ENCODE results near the gene HARS1.
A peak's percentile ranks its signal among the peaks of the same experiment; 100 is the strongest.
"Not testable (repeated sequence)": the region's sequence is repeated elsewhere in the genome, so short reads cannot be mapped to it uniquely, and the experiment has no call there.

Gene HARS1, protein sequence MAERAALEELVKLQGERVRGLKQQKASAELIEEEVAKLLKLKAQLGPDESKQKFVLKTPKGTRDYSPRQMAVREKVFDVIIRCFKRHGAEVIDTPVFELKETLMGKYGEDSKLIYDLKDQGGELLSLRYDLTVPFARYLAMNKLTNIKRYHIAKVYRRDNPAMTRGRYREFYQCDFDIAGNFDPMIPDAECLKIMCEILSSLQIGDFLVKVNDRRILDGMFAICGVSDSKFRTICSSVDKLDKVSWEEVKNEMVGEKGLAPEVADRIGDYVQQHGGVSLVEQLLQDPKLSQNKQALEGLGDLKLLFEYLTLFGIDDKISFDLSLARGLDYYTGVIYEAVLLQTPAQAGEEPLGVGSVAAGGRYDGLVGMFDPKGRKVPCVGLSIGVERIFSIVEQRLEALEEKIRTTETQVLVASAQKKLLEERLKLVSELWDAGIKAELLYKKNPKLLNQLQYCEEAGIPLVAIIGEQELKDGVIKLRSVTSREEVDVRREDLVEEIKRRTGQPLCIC

DNA sequence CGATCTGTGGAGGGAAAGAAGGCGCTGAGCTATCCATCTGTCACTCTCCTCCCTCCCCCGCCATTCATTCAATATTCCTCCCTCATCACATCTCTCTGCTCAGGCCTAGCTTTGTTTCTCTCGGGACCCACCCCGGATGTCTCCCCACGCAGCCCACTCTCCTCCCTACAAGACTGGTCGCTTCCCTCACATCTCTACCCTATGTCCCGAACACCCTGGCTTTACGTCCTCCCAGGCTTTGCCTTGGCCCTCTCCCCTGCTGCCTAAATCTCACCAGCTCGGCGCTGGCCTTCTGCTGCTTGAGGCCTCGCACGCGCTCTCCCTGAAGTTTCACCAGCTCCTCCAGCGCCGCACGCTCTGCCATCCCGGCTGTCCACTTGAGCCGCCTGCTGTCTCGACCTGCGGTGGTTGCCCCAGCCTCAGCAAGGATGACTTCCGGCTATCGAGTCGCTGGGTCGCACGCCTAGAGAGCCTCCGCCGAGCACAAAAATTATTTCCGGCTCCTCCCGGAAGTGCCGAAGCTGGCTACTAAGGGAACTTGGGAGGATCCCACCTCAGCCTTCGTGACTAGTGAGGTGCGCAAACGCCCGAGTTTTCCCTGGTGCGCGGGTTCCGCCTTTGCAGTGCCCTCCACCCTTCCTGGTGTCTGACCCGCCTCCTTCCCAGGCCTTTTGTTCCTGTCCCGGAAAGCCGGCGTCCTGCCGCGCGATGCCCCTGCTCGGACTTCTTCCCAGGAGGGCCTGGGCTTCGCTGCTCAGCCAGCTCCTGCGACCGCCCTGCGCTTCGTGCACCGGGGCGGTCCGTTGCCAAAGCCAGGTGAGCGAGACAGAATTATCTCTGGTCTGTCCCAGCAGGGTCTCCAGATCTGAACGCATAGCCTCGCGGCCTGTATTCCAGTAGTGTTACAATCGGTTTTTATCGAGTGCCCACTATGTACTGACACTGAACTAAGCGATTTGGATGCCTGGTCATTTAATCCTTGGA is at the start of gene HARS1, which contains the start of gene HARS2:
Gene HARS1 (minus strand): TSS at position 430 of the 984 bp plus-strand sequence. CDS start 66 bp downstream, at position 364.
Gene HARS2 (plus strand): TSS at position 515 of the 984 bp plus-strand sequence. CDS start 194 bp downstream, at position 709.
- peak; percentile 56 to 66 (median 65) for DNase-seq

DNA sequence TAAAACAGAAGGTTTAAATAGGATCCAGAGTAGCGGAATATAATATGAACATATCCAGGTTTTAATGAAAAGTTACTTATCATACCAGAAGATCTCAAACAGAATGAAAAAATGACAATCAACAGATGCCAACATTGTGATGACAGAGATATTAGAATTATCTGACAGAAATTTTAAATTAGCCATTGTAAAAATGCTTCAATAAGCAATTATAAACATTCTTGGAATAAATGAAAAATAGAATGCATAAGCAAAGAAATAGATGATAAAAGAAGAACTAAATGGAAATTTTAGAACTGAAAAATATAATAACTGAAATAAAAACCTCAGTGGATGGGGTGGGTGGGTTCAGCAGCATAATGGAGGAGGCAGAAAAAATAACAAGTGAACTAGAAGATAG is 46.3 kb upstream of the HARS1 start:
- no peak for DNase-seq

DNA sequence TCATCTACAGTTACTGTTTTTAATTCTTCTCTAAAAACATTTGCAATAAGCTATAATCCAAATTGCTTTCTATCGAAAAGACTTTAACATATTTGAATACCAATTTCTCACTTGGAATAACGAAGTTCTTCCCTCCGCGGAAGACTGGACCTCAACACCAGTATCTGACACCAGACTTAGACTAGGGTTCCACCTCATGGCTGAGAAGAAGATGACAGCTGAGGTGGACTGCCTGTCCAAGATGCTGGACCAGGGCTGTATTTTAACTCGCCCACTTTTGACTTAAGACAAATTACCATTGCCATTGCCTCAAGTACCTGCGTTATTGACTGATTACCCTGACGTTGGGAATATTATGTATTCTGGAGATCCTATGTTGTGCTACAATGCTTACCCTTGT is 43.2 kb upstream of the HARS1 start:
- no peak for DNase-seq

DNA sequence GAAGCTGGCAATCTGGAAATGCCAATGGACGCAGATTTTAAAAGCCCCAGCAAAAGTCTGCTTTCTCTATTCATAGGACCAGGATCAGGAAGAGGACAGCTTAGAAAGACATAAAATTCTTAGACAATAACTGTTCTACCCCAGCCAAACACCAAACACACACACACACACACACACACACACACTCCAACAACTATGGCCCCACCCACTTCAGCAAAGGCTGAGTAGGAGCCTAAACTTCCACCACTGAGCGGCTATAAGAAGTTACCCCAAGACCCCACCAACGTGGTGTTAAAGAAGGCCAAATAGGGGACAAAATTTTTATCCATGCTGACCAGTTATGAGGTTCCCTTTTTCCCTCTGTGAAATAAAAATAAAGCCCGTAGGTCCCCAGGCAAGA is 41.9 kb upstream of the HARS1 start:
- DNase-seq: no peak

DNA sequence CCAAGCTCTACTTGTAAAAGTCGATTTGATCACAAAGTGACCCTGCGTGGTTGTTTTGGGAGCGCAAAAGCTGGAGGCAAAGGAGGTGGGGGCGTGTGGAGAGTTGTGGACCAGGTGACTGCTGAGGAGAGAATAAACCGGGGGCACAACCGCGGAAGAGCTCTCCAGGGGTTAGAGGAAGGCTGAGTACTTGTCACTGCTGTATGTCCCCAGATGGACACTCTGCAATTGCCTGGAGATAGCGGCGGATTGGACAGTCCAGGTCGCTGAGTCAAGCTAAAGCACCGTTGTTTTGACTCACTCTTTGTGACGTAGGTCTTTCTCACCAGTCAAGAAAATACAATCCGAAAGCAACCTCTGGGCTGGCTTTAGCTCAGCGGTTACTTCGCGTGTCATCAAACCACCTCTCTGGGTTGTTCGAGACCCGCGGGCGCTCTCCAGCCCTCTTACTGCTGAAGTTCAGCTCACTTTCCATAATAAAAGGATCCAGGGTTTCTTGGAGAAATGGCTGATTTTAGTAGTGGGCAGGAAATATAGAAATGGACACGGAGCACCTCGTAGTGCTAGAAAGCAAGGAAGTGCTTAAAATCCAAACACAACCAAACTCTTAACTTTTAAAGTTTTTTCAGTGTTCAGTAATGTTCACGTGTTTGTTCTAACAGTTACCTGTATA is 34.8 kb upstream of the HARS1 start:
- DNase-seq: peak; percentile 5 to 69 (median 32)

DNA sequence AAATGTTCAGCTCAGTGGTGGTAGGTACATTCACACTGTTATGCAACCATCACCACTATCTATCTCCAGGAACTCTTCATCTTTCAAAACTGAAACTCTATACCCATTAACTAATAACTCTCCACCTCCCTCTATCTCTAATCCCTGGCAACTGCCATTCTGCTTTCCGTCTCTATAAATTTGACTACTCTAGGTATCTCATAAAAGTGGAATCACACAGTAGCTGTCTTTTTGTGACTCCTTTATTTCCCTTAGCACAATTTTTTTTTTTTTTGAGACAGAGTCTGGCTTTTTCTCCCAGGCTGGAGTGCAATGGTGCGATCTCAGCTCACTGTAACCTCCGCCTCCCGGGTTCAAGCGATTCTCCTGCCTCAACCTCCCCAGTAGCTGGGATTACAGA is 30.2 kb upstream of the HARS1 start:
- not testable (repeated sequence) for DNase-seq

DNA sequence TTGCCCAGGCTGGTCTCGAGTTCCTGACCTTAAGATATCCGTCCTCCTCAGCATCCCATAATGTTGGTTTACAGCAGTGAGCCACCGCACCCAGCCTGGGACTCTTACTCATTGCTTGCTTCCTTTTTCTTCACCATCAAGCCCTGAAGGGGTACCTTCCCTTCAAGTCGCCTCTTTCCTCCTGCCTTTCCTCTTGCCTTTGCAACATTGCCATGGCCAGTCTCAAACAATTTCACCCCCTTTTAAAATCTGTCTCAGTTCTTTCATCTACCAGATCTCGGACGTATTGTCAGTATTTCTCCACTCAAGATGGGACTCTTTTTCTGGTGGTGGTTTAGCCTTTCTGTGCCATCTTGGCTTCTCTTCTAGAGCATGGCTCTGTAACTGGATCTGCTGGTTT is 29.6 kb upstream of the HARS1 start:
- DNase-seq: not testable (repeated sequence)

DNA sequence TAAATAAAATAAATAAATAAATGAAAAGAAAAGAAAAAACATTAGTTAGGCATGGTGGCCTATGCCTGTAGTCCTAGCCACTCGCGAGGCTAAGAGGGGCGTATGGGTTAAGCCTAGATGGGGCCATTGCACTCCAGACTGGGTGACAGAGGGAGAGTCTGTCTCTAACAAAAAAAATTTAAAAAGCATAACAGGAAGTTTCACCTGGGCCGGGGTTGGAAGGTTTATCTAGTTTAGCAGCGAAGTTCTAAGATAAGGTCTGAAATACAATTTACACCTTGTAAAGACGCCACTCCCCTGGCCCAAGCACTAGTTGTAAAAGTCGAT is 27.1 kb upstream of the HARS1 start:
- no peak for DNase-seq

DNA sequence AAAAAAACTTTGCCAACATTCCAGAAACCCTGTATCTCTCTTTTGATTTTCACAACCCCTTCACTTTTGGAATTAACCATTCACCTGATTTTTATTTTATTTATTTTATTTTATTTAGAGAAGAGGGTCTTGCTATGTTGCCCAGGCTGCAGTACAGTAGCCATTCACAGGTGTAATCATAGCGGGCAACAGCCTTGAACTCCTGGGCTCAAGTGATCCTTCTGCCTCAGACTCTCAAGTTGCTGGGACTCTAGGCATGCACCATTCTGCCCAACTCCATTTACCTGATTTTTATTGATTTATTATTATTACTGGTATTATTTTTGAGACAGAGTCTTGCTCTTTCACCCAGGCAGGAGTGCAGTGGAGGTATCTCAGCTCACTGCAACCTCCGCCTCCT is 25.1 kb upstream of the HARS1 start:
- not testable (repeated sequence) for DNase-seq

DNA sequence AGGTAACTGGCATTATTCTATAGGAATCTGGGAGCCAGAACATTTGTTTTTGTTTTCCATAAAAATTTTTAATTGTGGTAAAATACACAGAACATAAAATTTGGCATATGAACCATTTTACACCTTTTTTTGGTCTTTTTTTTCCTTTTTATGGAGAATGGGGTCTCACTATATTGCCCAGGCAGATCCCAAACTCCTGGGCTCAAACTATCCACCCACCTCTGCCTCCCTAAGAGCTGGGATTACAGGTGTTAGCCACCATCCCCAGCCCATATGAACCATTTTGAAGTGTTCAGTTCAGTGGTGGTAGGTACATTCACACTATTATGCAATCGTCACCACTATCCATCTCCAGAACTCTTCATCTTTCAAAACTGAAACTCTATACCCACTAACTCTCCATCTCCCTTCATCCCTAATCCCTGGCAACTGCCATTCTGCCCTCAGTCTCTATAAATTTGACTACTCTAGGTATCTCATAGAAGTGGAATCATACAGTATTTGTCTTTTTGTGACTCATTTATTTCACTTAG is 22.5 kb upstream of the HARS1 start:
- DNase-seq: no peak

DNA sequence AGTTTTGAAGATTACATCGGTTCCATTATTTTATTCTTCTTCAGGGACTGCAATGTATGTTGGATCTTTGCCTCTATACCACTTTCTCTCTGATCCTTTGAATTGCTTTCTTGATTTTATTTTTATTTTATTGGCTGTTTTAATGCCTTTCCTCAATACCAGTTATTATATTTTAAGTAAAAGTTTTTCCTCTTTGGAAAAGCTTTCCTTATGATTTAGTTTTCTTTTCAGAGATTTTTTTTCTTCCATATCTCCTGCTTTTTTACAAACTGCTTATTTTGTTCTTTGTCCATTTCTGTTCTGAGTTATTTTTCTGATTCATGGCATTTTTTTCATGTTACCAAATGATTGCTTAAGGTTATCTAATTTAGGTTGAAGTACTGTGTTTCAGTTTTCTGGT is 20.6 kb upstream of the HARS1 start:
- no peak for DNase-seq

DNA sequence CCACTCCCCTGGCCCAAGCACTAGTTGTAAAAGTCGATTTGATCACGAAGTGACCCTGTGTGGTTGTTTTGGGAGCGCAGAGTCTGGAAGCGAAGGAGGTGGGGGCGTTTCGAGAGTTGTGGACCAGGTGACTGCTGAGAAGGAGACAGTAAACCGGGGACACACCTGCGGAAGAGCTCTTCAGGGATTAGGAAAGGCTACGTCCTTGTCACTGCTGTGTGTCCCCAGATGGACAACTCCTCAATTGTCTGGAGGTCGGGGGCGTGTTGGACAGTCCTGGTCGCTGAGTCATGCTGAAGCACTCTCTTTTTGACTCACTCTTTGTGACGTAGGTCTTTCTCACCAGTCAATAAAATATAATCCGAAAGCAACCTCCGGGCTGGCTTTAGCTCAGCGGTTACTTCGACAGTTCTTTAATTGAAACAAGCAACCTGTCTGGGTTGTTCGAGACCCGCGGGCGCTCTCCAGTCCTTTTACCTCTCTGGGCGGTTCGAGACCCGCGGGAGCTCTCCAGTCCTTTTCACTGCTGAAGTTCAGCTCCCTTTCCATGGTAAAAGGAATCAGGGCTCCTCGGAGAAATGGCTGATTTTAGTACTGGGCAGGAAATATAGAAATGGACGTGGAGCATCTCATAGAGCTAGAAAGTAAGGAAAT is 19.9 kb upstream of the HARS1 start:
- DNase-seq: peak; percentile 60 to 82 (median 70)

DNA sequence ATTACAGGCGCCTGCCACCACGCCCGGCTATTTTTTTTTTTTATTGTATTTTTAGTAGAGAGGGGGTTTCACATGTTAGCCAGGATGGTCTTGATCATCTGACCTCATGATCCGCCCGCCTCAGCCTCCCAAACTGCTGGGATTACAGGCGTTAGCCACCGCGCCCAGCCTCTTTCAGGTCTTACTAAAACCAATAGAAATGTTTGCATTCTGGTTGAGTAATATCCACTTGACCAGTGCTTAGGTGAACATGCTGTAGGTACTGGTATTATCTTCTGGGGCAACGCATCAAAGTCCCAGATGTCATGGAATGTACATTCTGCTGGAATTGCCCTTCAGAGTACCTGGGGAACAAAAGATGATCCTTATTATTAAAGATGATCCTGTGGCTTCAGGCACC is 17.6 kb upstream of the HARS1 start:
- DNase-seq: not testable (repeated sequence)

DNA sequence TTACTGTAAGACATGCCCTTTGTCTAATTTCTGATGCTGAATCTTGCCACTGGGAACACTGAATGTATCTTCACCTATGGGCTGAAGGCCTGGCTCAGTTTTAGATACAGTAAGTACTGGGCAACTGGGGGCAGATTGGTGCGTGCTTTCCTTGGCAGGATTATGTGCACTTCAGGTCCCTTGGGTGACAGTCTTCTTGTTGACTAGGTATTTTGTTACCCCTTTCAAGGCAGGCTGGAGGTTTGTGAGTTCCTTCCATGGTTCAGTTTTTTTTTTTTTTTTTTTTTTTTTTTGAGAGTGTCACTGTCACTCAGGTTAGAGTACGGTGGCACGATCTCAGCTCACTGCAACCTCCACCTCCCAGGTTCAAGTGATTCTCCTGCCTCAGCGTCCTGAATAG is 16.6 kb upstream of the HARS1 start:
- DNase-seq: no peak

DNA sequence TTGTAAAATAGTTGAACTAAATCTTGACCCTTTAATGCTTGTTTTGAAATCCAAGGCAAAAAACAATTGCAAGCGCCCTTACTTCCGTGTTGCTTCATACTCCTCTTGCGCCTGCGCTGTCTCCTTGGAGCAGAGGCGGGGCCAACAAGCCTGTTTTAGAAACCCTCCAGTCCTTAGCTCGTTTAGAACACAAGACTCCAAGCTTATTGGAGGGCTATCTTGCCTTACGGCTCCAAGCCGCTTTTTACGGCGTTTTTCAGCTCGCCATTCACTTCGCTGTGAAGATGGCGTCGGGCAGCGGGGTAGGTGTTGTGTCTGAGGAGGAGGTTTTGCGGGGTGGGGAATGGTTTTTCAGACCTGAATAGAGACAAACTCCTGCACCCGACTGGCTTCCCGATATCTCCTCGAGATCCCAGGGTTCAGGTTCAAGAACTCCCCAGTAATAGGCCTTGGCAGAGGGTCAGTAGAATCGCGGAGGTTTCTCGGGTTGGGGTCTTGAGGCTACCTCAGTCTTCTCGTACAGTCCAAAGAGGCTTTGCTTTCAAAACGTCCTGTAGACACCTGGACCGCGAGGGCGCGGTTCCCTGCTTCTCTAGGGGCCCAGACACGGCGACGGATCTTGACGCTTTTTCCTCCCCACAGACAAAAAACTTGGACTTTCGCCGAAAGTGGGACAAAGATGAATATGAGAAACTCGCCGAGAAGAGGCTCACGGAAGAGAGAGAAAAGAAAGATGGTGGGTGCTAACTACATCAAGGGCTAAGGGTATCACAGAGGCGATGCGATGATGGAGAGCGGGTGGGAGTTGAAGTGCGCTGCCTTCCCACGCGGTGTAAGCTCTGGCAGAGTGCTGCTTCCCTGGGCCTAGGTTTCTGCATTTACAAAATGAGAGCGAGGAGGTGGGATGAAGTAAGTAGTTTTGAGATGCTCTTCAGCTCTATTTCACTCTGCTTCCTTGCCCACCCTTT is 9.3 kb upstream of the HARS1 start, which contains the start of gene ZMAT2:
Gene ZMAT2 (plus strand): TSS at position 271 of the 968 bp plus-strand sequence. CDS start 14 bp downstream, at position 285.
- peak; percentile 63 to 84 (median 83) for DNase-seq

DNA sequence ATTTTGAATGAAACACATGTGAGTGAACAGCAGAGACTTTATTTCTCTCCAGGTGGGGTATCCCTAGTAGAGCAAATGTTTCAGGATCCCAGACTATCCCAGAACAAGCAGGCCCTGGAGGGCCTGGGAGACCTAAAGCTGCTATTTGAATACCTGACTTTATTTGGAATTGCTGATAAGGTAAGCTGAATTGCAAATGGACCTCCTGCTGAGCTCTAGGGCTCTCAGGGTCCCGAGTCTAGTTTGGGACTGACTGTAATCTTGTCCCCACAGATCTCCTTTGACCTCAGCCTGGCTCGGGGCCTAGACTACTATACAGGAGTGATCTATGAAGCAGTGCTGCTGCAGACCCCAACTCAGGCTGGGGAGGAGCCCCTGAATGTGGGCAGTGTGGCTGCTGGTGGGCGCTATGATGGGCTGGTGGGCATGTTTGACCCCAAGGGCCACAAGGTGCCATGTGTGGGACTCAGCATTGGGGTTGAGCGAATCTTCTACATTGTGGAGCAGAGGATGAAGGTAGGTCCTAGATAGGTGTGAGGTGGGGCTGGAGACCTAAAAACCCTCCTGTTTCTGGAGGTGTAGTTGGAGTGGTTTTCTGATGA is 5.8 kb upstream of the HARS1 start:
- DNase-seq: no peak

DNA sequence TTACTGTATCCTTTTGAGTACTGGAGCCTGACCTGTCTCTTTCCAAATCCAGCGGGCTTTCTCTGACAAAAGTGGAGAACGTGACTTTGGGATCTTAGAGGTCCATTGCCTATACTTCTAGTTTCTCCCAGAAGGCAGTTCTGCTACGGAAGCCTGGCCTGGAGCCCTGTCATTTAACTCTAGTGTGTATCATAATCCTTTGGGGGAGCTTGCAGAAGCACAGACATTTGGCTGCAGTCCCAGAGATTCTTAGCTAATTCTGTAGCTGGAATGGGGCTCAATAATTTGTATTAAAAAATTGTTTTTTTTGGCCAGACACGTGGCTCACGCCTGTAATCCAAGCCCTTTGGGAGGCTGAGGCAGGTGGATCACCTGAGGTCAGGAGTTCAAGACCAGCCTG is 3.1 kb upstream of the HARS1 start:
- DNase-seq: no peak

DNA sequence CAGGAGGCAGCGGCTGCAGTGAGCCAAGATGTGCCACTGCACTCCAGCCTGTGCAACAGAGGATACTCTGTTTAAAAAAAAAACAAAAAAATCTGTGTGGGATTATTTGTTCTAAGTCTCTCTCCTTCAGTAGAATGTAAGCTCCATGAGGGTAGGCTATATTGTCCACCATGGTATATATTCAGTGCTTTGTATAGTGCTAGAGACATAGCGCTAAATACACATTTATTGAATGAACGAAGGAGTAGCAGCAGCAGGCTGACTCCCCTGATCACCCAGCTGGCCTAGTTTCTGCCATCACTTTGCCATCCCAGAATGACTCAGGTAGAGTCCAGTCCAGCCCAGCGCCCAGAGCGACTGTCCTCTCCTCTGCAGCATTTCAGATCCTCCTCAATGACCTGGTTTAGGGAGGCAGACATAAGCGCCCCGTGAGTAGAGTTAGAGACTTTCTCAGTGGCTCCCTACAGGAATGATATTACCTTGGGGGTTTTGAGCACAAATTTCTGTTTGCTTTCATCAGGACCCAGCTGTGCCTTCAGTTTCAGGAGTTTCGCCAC is 716 bp downstream of the HARS1 start:
- no peak for DNase-seq

DNA sequence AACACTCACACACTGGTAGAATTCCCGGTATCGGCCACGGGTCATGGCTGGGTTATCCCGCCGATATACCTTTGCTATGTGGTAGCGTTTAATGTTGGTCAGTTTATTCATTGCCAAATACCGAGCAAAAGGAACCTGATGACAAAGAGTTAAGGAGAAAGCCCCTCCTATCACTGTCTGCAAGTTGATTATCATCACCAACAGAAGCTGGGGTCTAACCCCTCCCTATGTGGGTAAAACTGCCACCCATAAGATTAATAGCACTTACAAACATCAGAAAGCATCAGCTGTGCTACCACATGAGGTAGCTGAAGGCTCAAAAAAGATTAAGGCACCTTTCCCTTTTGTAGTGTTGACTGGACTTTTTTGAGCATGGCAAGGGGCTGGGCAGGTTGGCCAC is 12.2 kb downstream of the HARS1 start:
- DNase-seq: no peak

DNA sequence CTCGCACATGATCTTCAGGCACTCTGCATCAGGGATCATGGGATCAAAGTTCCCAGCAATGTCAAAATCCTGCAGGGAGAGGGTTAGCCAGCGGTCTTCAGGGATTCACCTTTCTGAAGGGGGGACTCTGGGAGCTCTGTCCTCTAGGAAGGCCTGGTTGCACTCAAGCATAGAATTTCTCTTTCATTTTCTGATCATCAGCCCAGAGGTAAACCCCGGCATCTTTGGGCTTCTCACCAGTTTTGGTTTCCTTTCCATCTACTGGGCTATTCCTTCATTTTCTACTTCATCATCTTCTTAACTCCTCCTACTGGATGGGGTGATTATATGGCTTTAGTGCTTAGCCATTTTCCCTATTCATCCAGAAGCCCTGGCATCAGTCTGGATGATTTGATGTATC is 13.2 kb downstream of the HARS1 start:
- DNase-seq: no peak

All from activated CD4-positive, CD25-positive, alpha-beta regulatory T cell (primary cell).